Chondrocyte (in vitro differentiated cells): Measurements from ENCODE around the gene SUN1. TPM values are rescaled to one million over a fixed set of nuclear protein-coding genes. Genes with fewer than 3 reads are reported as not detected.

ENCODE experiments used
- DNase-seq: peaks from one replicate; pipeline ENCODE4 v3.0.0; 2021; ENCODE audit warnings: mixed read lengths, low spot score
- H3K27ac Mint-ChIP-seq: one replicate; pipeline ENCODE4 v1.8.0; 2021; ENCODE audit warnings: mild to moderate bottlenecking, moderate library complexity, mixed read lengths; ENCODE audit not compliant: unreplicated experiment
- H3K27me3 Mint-ChIP-seq: 2 replicates; pipeline ENCODE4 v1.8.0; 2021; ENCODE audit warnings: low read depth, mixed read lengths
- H3K36me3 Mint-ChIP-seq: 2 replicates; pipeline ENCODE4 v1.8.0; 2021; ENCODE audit warnings: low read depth, mixed read lengths
- H3K4me1 Mint-ChIP-seq: 2 replicates; pipeline ENCODE4 v1.8.0; 2021; ENCODE audit warnings: low read depth, mild to moderate bottlenecking, mixed read lengths
- H3K4me3 Mint-ChIP-seq: one replicate; pipeline ENCODE4 v1.8.0; 2021; ENCODE audit warnings: mild to moderate bottlenecking, moderate library complexity, mixed read lengths; ENCODE audit not compliant: unreplicated experiment
- H3K9me3 Mint-ChIP-seq: 2 replicates; pipeline ENCODE4 v1.8.0; 2021; ENCODE audit warnings: low read depth, mixed read lengths
- CTCF ChIP-seq: fragments of 200-600 bp; sonication (generic); IDR thresholded peaks from 2 replicates; pipeline ENCODE4 v1.5.0; 2021; ENCODE audit warnings: antibody characterized with exemption, mild to moderate bottlenecking, moderate library complexity
- total RNA-seq: library from RNA; stranded (reverse); gene quantifications from 3 replicates; pipeline ENCODE4 v1.2.1, GENCODE V29; 2021

Gene SUN1
- total RNA-seq, 1 donor from 2014 or later: 134 TPM

GRCh38 chr7:919924-920341, 87.7 kb downstream of the SUN1 start:
- Mint-ChIP-seq H3K27ac (no peak overlapping the region), H3K9me3 (no peaks in the 10 kb centered on the region), H3K36me3 (no peaks in the 10 kb centered on the region), H3K4me1 (peaks cover 22% of the 10 kb centered on the region), H3K27me3 (no peaks in the 10 kb centered on the region), H3K4me3 (no peak overlapping the region)
- DNase-seq: peak; percentile 78
- no peak for TF ChIP-seq CTCF

GRCh38 chr7:920351-921070, 88.2 kb downstream of the SUN1 start:
- DNase-seq: peak; percentile 83
- peaks cover 23% of the 10 kb centered on the region for H3K4me1 Mint-ChIP-seq
- no peaks in the 10 kb centered on the region for H3K36me3 Mint-ChIP-seq
- no peaks in the 10 kb centered on the region for H3K27me3 Mint-ChIP-seq
- no peaks in the 10 kb centered on the region for H3K9me3 Mint-ChIP-seq
- no peak overlapping the region for H3K4me3 Mint-ChIP-seq
- no peak overlapping the region for H3K27ac Mint-ChIP-seq
- no peak for TF ChIP-seq CTCF

GRCh38 chr7:921071-921461, 88.8 kb downstream of the SUN1 start:
- no peak for TF ChIP-seq CTCF
- H3K4me1 Mint-ChIP-seq: peaks cover 20% of the 10 kb centered on the region
- H3K36me3 Mint-ChIP-seq: no peaks in the 10 kb centered on the region
- no peak for DNase-seq
- no peaks in the 10 kb centered on the region for H3K9me3 Mint-ChIP-seq
- H3K27me3 Mint-ChIP-seq: no peaks in the 10 kb centered on the region
- no peak overlapping the region for H3K27ac Mint-ChIP-seq
- H3K4me3 Mint-ChIP-seq: no peak overlapping the region

GRCh38 chr7:921581-922333, 89.5 kb downstream of the SUN1 start:
- Mint-ChIP-seq H3K4me1 (peaks cover 15% of the 10 kb centered on the region), H3K27ac (no peak overlapping the region), H3K9me3 (no peaks in the 10 kb centered on the region), H3K27me3 (no peaks in the 10 kb centered on the region), H3K36me3 (no peaks in the 10 kb centered on the region), H3K4me3 (no peak overlapping the region)
- TF ChIP-seq CTCF: no peak
- DNase-seq: peak; percentile 84

GRCh38 chr7:922334-923107, 90.2 kb downstream of the SUN1 start:
- no peak for TF ChIP-seq CTCF
- Mint-ChIP-seq H3K36me3 (no peaks in the 10 kb centered on the region), H3K27me3 (no peaks in the 10 kb centered on the region), H3K4me1 (peaks cover 15% of the 10 kb centered on the region), H3K9me3 (no peaks in the 10 kb centered on the region), H3K4me3 (no peak overlapping the region), H3K27ac (no peak overlapping the region)
- peak; percentile 77 for DNase-seq
